Omental fat pad (tissue), 4 donors: Measurements from ENCODE around the gene ZSCAN5C. TPM values are rescaled to one million over a fixed set of nuclear protein-coding genes. Genes with fewer than 3 reads are reported as not detected.
A peak's percentile ranks its signal among the peaks of the same experiment; 100 is the strongest.

Experiments
- ATAC-seq: fragments of 150-250 bp; one replicate; pipeline ENCODE4 v1.9.1; 2016; ENCODE audit warnings: mild to moderate bottlenecking, moderate library complexity; ENCODE audit not compliant: low FRiP score
- DNase-seq: peaks from one replicate; pipeline ENCODE4 v3.0.0-alpha.2; 2019; ENCODE audit warnings: low spot score
- CTCF ChIP-seq, 3 donors: fragments of 450-650 bp; IDR thresholded peaks; one replicate each; pipeline ENCODE4 v1.5.1; 2016 to 2017; ENCODE audit warnings: antibody characterized with exemption in 3 of 3, mild to moderate bottlenecking in 3 of 3, moderate library complexity in 2 of 3
- total RNA-seq, 4 donors: library from RNA; depleted of rRNA; stranded (reverse); fragments of >200 nt; gene quantifications; one replicate each; pipeline ENCODE4 v1.1.0, GENCODE V29; 2016

The ZSCAN5C gene
- total RNA-seq, 4 donors from 2014 or later = not detected

GRCh38 chr19:56252699-56253422, 50.8 kb downstream of the ZSCAN5C start:
- ATAC-seq (no peak), DNase-seq (peak; percentile 58)

GRCh38 chr19:56253737-56254136, 51.7 kb downstream of the ZSCAN5C start:
- no peak for DNase-seq
- peak in 1 of 3 donors; percentile 21 for TF ChIP-seq CTCF (IDR thresholded peaks at IDR 0.05)
- ATAC-seq = no peak

More at GRCh38 chr19:56252699-56253422, 50.8 kb downstream of the ZSCAN5C start:
- peak in 1 of 3 donors; percentile 20 for TF ChIP-seq CTCF (IDR thresholded peaks at IDR 0.05)

- DNase-seq = no peak
- TF ChIP-seq CTCF (IDR thresholded peaks at IDR 0.05) = no peak
- no peak for ATAC-seq
Observed at GRCh38 chr19:56258272-56258671, 56.2 kb downstream of the ZSCAN5C start.

Other genes starting within 250 kb of the ZSCAN5C start
- not detected for gene NLRP5, start 215.5 kb upstream of the ZSCAN5C start, total RNA-seq
- 10 to 100 TPM; 10.9 to 18.6 (median 12.0) TPM for gene ZNF787, start 81.0 kb upstream of the ZSCAN5C start, total RNA-seq
- 10 to 100 TPM; 10.4 to 14.2 (median 13.1) TPM for gene ZNF444, start 61.0 kb upstream of the ZSCAN5C start, total RNA-seq
- not detected for gene GALP, start 26.3 kb upstream of the ZSCAN5C start, total RNA-seq
- not detected for gene ZSCAN5B, start 4.5 kb upstream of the ZSCAN5C start, total RNA-seq
- not detected for gene EDDM13, start 70.5 kb downstream of the ZSCAN5C start, total RNA-seq
- 10 to 100 TPM in 1 of 4 donors, 1 to 10 TPM in 3; 5.9 to 10.3 (median 8.2) TPM for gene ZSCAN5A, start 112.6 kb downstream of the ZSCAN5C start, total RNA-seq
- gene ZNF582, start 191.3 kb downstream of the ZSCAN5C start, total RNA-seq = 1 to 10 TPM; 4.2 to 7.9 (median 4.9) TPM
- gene ZNF583, start 202.1 kb downstream of the ZSCAN5C start, total RNA-seq = 10 to 100 TPM in 2 of 4 donors, 1 to 10 TPM in 2; 3.2 to 12.0 (median 7.6) TPM